BLaER1 (cell line): ENCODE results near the gene COMMD8.

Experiments
- H3K27ac ChIP-seq: shearing (Covaris generic); formaldehyde crosslinking; 2 replicates; pipeline ENCODE4 v1.8.1; 2022
- H3K27me3 ChIP-seq: shearing (Covaris generic); formaldehyde crosslinking; 2 replicates; pipeline ENCODE4 v1.8.1; 2022
- H3K36me3 ChIP-seq: shearing (Covaris generic); formaldehyde crosslinking; 2 replicates; pipeline ENCODE4 v1.8.1; 2022
- H3K4me1 ChIP-seq: shearing (Covaris generic); formaldehyde crosslinking; 2 replicates; pipeline ENCODE4 v1.8.1; 2022
- H3K4me2 ChIP-seq: shearing (Covaris generic); formaldehyde crosslinking; 2 replicates; pipeline ENCODE4 v1.8.1; 2022
- H3K4me3 ChIP-seq: shearing (Covaris generic); formaldehyde crosslinking; 2 replicates; pipeline ENCODE4 v1.8.1; 2022
- H3K9ac ChIP-seq: shearing (Covaris generic); formaldehyde crosslinking; 2 replicates; pipeline ENCODE4 v1.8.1; 2022
- H3K9me3 ChIP-seq: shearing (Covaris generic); formaldehyde crosslinking; 2 replicates; pipeline ENCODE4 v1.8.1; 2022
- H4K20me1 ChIP-seq: shearing (Covaris generic); formaldehyde crosslinking; 2 replicates; pipeline ENCODE4 v1.8.1; 2022
- Cebpa-rat ChIP-seq: shearing (Covaris generic); IDR thresholded peaks from 2 replicates; pipeline ENCODE4 v1.8.1; 2022

Gene COMMD8

GRCh38 chr4:47451657-47452056 lies 11.8 kb downstream of the COMMD8 start:
- TF ChIP-seq Cebpa-rat, result no peak
- no peaks in the 10 kb centered on the region for H4K20me1 ChIP-seq
- H3K4me3 ChIP-seq, result no peak overlapping the region
- no peak overlapping the region for H3K4me2 ChIP-seq
- no peak overlapping the region for H3K9ac ChIP-seq
- H3K27ac ChIP-seq, result no peak overlapping the region
- H3K9me3 ChIP-seq, result no peaks in the 10 kb centered on the region
- H3K36me3 ChIP-seq, result peaks cover 34% of the 10 kb centered on the region
- no peaks in the 10 kb centered on the region for H3K4me1 ChIP-seq
- H3K27me3 ChIP-seq, result no peaks in the 10 kb centered on the region

- H3K4me3 ChIP-seq, result no peak overlapping the region
- H3K27ac ChIP-seq, result no peak overlapping the region
- peaks cover 20% of the 10 kb centered on the region for H3K4me1 ChIP-seq
- H3K4me2 ChIP-seq, result peak overlapping the region; percentile 59
- no peaks in the 10 kb centered on the region for H3K27me3 ChIP-seq
- no peak for TF ChIP-seq Cebpa-rat
- no peaks in the 10 kb centered on the region for H3K9me3 ChIP-seq
- H4K20me1 ChIP-seq, result no peaks in the 10 kb centered on the region
- no peaks in the 10 kb centered on the region for H3K36me3 ChIP-seq
- H3K9ac ChIP-seq, result no peak overlapping the region
Measured at GRCh38 chr4:47444031-47444430, 19.5 kb downstream of the COMMD8 start.

- H3K4me3 ChIP-seq, result no peak overlapping the region
- no peak overlapping the region for H3K9ac ChIP-seq
- no peaks in the 10 kb centered on the region for H3K36me3 ChIP-seq
- no peaks in the 10 kb centered on the region for H3K27me3 ChIP-seq
- peaks cover 20% of the 10 kb centered on the region for H3K4me1 ChIP-seq
- H3K9me3 ChIP-seq, result no peaks in the 10 kb centered on the region
- peak overlapping the region; percentile 59 for H3K4me2 ChIP-seq
- TF ChIP-seq Cebpa-rat, result no peak
- no peak overlapping the region for H3K27ac ChIP-seq
- H4K20me1 ChIP-seq, result no peaks in the 10 kb centered on the region
Measured at GRCh38 chr4:47442980-47443379, 20.5 kb downstream of the COMMD8 start.

GRCh38 chr4:47434931-47435330 lies 28.6 kb downstream of the COMMD8 start:
- Histone ChIP-seq H3K27me3 (no peaks in the 10 kb centered on the region), H3K27ac (no peak overlapping the region), H3K4me1 (no peaks in the 10 kb centered on the region), H3K4me2 (no peak overlapping the region), H4K20me1 (no peaks in the 10 kb centered on the region), H3K9me3 (no peaks in the 10 kb centered on the region), H3K9ac (no peak overlapping the region), H3K36me3 (no peaks in the 10 kb centered on the region), H3K4me3 (no peak overlapping the region)
- no peak for TF ChIP-seq Cebpa-rat

GRCh38 chr4:47432749-47433148 lies 30.8 kb downstream of the COMMD8 start:
- Histone ChIP-seq H3K9me3 (no peaks in the 10 kb centered on the region), H3K4me2 (no peak overlapping the region), H3K9ac (no peak overlapping the region), H3K27me3 (no peaks in the 10 kb centered on the region), H3K36me3 (no peaks in the 10 kb centered on the region), H3K4me3 (no peak overlapping the region), H3K4me1 (no peaks in the 10 kb centered on the region), H4K20me1 (no peaks in the 10 kb centered on the region), H3K27ac (no peak overlapping the region)
- no peak for TF ChIP-seq Cebpa-rat

GRCh38 chr4:47427935-47428334 lies 35.6 kb downstream of the COMMD8 start:
- Histone ChIP-seq H3K36me3 (no peaks in the 10 kb centered on the region), H3K4me2 (no peak overlapping the region), H3K27me3 (no peaks in the 10 kb centered on the region), H3K27ac (no peak overlapping the region), H3K9me3 (no peaks in the 10 kb centered on the region), H4K20me1 (no peaks in the 10 kb centered on the region), H3K4me1 (no peaks in the 10 kb centered on the region), H3K9ac (no peak overlapping the region), H3K4me3 (no peak overlapping the region)
- no peak for TF ChIP-seq Cebpa-rat

- Histone ChIP-seq H3K4me3 (no peak overlapping the region), H3K9me3 (no peaks in the 10 kb centered on the region), H3K4me1 (no peaks in the 10 kb centered on the region), H3K27me3 (no peaks in the 10 kb centered on the region), H4K20me1 (no peaks in the 10 kb centered on the region), H3K4me2 (no peak overlapping the region), H3K9ac (no peak overlapping the region), H3K36me3 (no peaks in the 10 kb centered on the region), H3K27ac (no peak overlapping the region)
- TF ChIP-seq Cebpa-rat, result no peak
Measured at GRCh38 chr4:47425628-47426027, 37.9 kb downstream of the COMMD8 start.

- Histone ChIP-seq H3K9ac (no peak overlapping the region), H3K4me3 (no peak overlapping the region), H3K27me3 (no peaks in the 10 kb centered on the region), H3K36me3 (no peaks in the 10 kb centered on the region), H3K4me2 (no peak overlapping the region), H3K9me3 (no peaks in the 10 kb centered on the region), H3K4me1 (peaks cover 17% of the 10 kb centered on the region), H3K27ac (no peak overlapping the region), H4K20me1 (no peaks in the 10 kb centered on the region)
- TF ChIP-seq Cebpa-rat, result no peak
Measured at GRCh38 chr4:47419296-47419695, 44.2 kb downstream of the COMMD8 start.

GRCh38 chr4:47418147-47418546 lies 45.4 kb downstream of the COMMD8 start:
- peaks cover 29% of the 10 kb centered on the region for H3K4me1 ChIP-seq
- H3K9me3 ChIP-seq, result no peaks in the 10 kb centered on the region
- no peak for TF ChIP-seq Cebpa-rat
- H3K27me3 ChIP-seq, result no peaks in the 10 kb centered on the region
- H3K9ac ChIP-seq, result no peak overlapping the region
- no peak overlapping the region for H3K4me3 ChIP-seq
- no peaks in the 10 kb centered on the region for H4K20me1 ChIP-seq
- H3K36me3 ChIP-seq, result no peaks in the 10 kb centered on the region
- no peak overlapping the region for H3K27ac ChIP-seq
- H3K4me2 ChIP-seq, result no peak overlapping the region

- H3K27me3 ChIP-seq, result no peaks in the 10 kb centered on the region
- H3K9ac ChIP-seq, result no peak overlapping the region
- H4K20me1 ChIP-seq, result no peaks in the 10 kb centered on the region
- peak overlapping the region; percentile 6; the same call in 1 of the 2 replicates for H3K4me2 ChIP-seq
- peaks cover 37% of the 10 kb centered on the region for H3K4me1 ChIP-seq
- H3K27ac ChIP-seq, result no peak overlapping the region
- no peaks in the 10 kb centered on the region for H3K36me3 ChIP-seq
- no peak for TF ChIP-seq Cebpa-rat
- H3K4me3 ChIP-seq, result no peak overlapping the region
- peaks cover 6% of the 10 kb centered on the region; the same call in 1 of the 2 replicates for H3K9me3 ChIP-seq
Measured at GRCh38 chr4:47415719-47416118, 47.8 kb downstream of the COMMD8 start.

GRCh38 chr4:47413521-47413920 lies 50.0 kb downstream of the COMMD8 start:
- H4K20me1 ChIP-seq, result no peaks in the 10 kb centered on the region
- 0 out of 2 replicates have a peak overlapping the region, but pooled peaks have one; percentile 4 for H3K27ac ChIP-seq
- no peaks in the 10 kb centered on the region for H3K27me3 ChIP-seq
- H3K4me1 ChIP-seq, result peaks cover 37% of the 10 kb centered on the region
- peak overlapping the region; percentile 32; the same call in 1 of the 2 replicates for H3K9ac ChIP-seq
- H3K4me2 ChIP-seq, result peak overlapping the region; percentile 56
- peaks cover 18% of the 10 kb centered on the region for H3K9me3 ChIP-seq
- no peak for TF ChIP-seq Cebpa-rat
- H3K4me3 ChIP-seq, result no peak overlapping the region
- no peaks in the 10 kb centered on the region for H3K36me3 ChIP-seq
